CD4-positive, CD25-positive, alpha-beta regulatory T cell (primary cell): ENCODE results near the gene NME9. TPM values are rescaled to one million over a fixed set of nuclear protein-coding genes. Genes with fewer than 3 reads are reported as not detected.

Experiments
- ATAC-seq, 2 donors: fragments of 150-1000 bp; cut with Tn5 transposase; one replicate each; pipeline ENCODE4 v1.10.0; 2021; ENCODE audit warnings: low read depth in 2 of 2, moderate number of reproducible peaks in 2 of 2, moderate library complexity in 1 of 2
- DNase-seq, 3 donors: peaks; one replicate each; pipeline versions ENCODE4 v3.0.0 to v3.0.0-alpha.2; 2012 to 2022; ENCODE audit warnings: mixed read lengths in 1 of 3
- H3K27ac ChIP-seq: one replicate; pipeline ENCODE4 v1.7.0; 2013; ENCODE audit warnings: mild to moderate bottlenecking, low read length; ENCODE audit not compliant: insufficient read depth, poor library complexity, severe bottlenecking
- H3K27me3 ChIP-seq: one replicate; pipeline ENCODE4 v1.7.0; 2013; ENCODE audit warnings: low read length; ENCODE audit not compliant: control insufficient read depth, insufficient read depth
- H3K36me3 ChIP-seq: one replicate; pipeline ENCODE4 v1.7.0; 2013; ENCODE audit warnings: mild to moderate bottlenecking, low read length, moderate library complexity; ENCODE audit not compliant: control insufficient read depth, insufficient read depth
- H3K4me1 ChIP-seq: 2 replicates; pipeline ENCODE4 v1.7.0; 2013; ENCODE audit warnings: mild to moderate bottlenecking, low read length; ENCODE audit not compliant: insufficient read depth, control insufficient read depth, poor library complexity, severe bottlenecking
- H3K4me3 ChIP-seq: one replicate; pipeline ENCODE4 v1.7.0; 2013; ENCODE audit warnings: low read depth, mild to moderate bottlenecking, low read length, moderate library complexity
- H3K9me3 ChIP-seq, 2 experiments: 1 replicate in 1 of 2; 2 replicates in 1 of 2; pipeline ENCODE4 v1.7.0; 2013; ENCODE audit warnings: low read length in 2 of 2, mild to moderate bottlenecking in 1 of 2, moderate library complexity in 1 of 2; ENCODE audit not compliant: control insufficient read depth in 2 of 2
- H3K27ac Mint-ChIP-seq, 3 donors: one replicate each; pipeline ENCODE4 v1.8.0; 2020 to 2022; ENCODE audit warnings: mild to moderate bottlenecking in 3 of 3, mixed read lengths in 3 of 3, moderate library complexity in 2 of 3
- H3K27me3 Mint-ChIP-seq: one replicate; pipeline ENCODE4 v1.8.0; 2022; ENCODE audit warnings: mild to moderate bottlenecking, mixed read lengths
- H3K36me3 Mint-ChIP-seq: one replicate; pipeline ENCODE4 v1.8.0; 2020; ENCODE audit warnings: mixed read lengths
- H3K4me1 Mint-ChIP-seq, 4 donors: one replicate each; pipeline ENCODE4 v1.8.0; 2020 to 2022; ENCODE audit warnings: mixed read lengths in 4 of 4, mild to moderate bottlenecking in 1 of 4
- H3K4me3 Mint-ChIP-seq, 4 donors: one replicate each; pipeline ENCODE4 v1.8.0; 2020 to 2022; ENCODE audit warnings: mild to moderate bottlenecking in 4 of 4, mixed read lengths in 4 of 4, moderate library complexity in 3 of 4
- H3K9me3 Mint-ChIP-seq, 7 donors: one replicate each; pipeline ENCODE4 v1.8.0; 2020 to 2022; ENCODE audit warnings: mixed read lengths in 7 of 7, mild to moderate bottlenecking in 3 of 7, moderate library complexity in 2 of 7
- polyA plus RNA-seq, 4 donors: library from polyadenylated mRNA; unstranded; fragments of 300-500 nt; fragmentation: Illumina TruSeq; gene quantifications; one replicate each; pipeline ENCODE4 v1.2.3, GENCODE V29; 2021
- total RNA-seq: library from RNA; stranded (reverse); gene quantifications from one replicate; pipeline ENCODE4 v1.2.3, GENCODE V29; 2022

NME9 gene
- total and polyA plus RNA-seq, 5 donors from 2014 or later, result 0.33 to 1.3 (median 0.71) TPM; not detected in 1

- Mint-ChIP-seq H3K27ac (no peak overlapping the region), H3K36me3 (no peaks in the 10 kb centered on the region), H3K9me3 (peaks cover 0 to 2% (median 0%) of the 10 kb centered on the region in 7 donors), H3K4me3 (no peak overlapping the region), H3K4me1 (no peaks in the 10 kb centered on the region), H3K27me3 (no peaks in the 10 kb centered on the region)
- Histone ChIP-seq H3K4me3 (no peak overlapping the region), H3K4me1 (no peaks in the 10 kb centered on the region), H3K27me3 (no peaks in the 10 kb centered on the region), H3K36me3 (no peaks in the 10 kb centered on the region), H3K27ac (no peak overlapping the region), H3K9me3 (no peaks in the 10 kb centered on the region)
- ATAC-seq (no peak), DNase-seq (no peak)
Measured at GRCh38 chr3:138360869-138361525, 31.3 kb upstream of the NME9 start.

- Mint-ChIP-seq H3K9me3 (peaks cover 0 to 2% (median 0%) of the 10 kb centered on the region in 7 donors), H3K27me3 (peaks cover 6% of the 10 kb centered on the region), H3K4me3 (no peak overlapping the region), H3K27ac (no peak overlapping the region), H3K36me3 (no peaks in the 10 kb centered on the region), H3K4me1 (no peaks in the 10 kb centered on the region)
- no peak overlapping the region for H3K4me3 ChIP-seq
- H3K27ac ChIP-seq, result no peak overlapping the region
- H3K4me1 ChIP-seq, result no peaks in the 10 kb centered on the region
- DNase-seq (no peak), ATAC-seq (no peak)
- H3K27me3 ChIP-seq, result no peaks in the 10 kb centered on the region
- H3K9me3 ChIP-seq, result no peaks in the 10 kb centered on the region
- H3K36me3 ChIP-seq, result no peaks in the 10 kb centered on the region
Measured at GRCh38 chr3:138359919-138360868, 30.5 kb upstream of the NME9 start.

DNA sequence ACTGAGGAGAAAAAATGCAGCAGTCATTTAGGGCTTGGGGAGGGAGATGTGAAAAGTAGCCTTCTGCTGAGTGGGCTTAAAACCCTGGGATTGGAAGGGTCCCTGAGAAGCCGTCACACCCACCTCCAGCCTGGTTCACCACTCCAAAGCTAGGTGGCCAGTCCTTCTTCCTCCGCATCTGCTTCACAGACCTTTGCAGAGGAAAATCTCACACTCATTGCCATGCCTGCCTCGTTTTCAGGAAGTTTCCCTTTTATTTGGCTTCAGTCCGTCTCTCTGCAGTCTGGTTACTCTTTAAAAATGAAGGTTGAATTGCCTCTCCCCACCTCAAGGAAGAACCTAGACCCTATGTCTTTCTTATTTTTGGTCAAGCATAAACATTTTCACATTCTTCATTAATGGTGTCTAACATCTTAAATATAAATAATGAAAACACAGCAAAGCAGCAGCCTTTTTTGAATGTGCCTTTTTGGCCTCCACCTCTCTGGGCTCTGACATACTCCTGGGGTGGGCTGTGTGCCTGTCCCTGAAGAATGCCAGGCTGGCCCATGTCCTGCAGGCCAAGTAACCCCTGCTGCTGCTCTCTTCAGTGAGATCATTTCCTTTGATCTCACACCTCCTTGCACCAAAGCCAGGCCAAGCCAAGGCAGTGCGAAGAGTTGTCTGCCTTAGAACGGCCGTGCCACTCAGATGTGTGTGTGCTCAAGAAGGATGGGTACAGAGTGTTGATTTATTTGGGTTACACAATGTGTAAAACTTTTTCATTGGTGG, 29.7 kb upstream of the NME9 start:
- Mint-ChIP-seq H3K36me3 (no peaks in the 10 kb centered on the region), H3K4me1 (no peaks in the 10 kb centered on the region), H3K4me3 (no peak overlapping the region), H3K27ac (no peak overlapping the region), H3K9me3 (peaks cover 0 to 2% (median 0%) of the 10 kb centered on the region in 7 donors), H3K27me3 (peaks cover 6% of the 10 kb centered on the region)
- no peak overlapping the region for H3K4me3 ChIP-seq
- H3K27me3 ChIP-seq, result no peaks in the 10 kb centered on the region
- no peak overlapping the region for H3K27ac ChIP-seq
- H3K36me3 ChIP-seq, result no peaks in the 10 kb centered on the region
- DNase-seq (no peak), ATAC-seq (no peak)
- no peaks in the 10 kb centered on the region for H3K4me1 ChIP-seq
- no peaks in the 10 kb centered on the region for H3K9me3 ChIP-seq

- peaks cover 11% of the 10 kb centered on the region for H3K27me3 Mint-ChIP-seq
- no peaks in the 10 kb centered on the region for H3K36me3 Mint-ChIP-seq
- no peaks in the 10 kb centered on the region for H3K9me3 ChIP-seq
- H3K9me3 Mint-ChIP-seq, result peaks cover 0 to 2% (median 0%) of the 10 kb centered on the region in 7 donors
- ATAC-seq, result no peak
- H3K27me3 ChIP-seq, result no peaks in the 10 kb centered on the region
- no peak overlapping the region for H3K27ac ChIP-seq
- no peak for DNase-seq
- H3K4me1 ChIP-seq, result no peaks in the 10 kb centered on the region
- H3K4me3 ChIP-seq, result no peak overlapping the region
- H3K4me1 Mint-ChIP-seq, result no peaks in the 10 kb centered on the region
- H3K4me3 Mint-ChIP-seq, result no peak overlapping the region
- H3K36me3 ChIP-seq, result no peaks in the 10 kb centered on the region
- H3K27ac Mint-ChIP-seq, result no peak overlapping the region
Measured at GRCh38 chr3:138356730-138357405, 27.2 kb upstream of the NME9 start.

DNA sequence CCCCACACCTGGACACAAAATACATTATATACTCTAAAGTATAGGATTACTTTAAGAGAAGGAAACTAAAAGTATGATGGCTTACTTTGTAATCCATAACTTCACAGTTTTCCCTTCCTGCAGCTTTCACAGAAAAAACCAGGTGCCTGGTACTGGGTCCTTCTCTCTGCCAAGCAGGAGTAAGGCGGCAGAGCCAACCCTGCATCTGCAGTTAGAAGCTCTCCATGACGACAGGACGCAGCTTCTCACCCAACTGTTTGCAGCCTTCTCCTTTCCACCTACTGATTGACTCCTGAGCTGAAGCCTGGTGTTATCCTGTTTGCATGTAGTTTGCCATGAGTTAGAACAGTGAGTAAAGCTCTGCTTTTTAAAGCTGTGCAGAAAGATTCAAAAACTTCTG, 25.4 kb upstream of the NME9 start:
- Histone ChIP-seq H3K36me3 (no peaks in the 10 kb centered on the region), H3K4me1 (no peaks in the 10 kb centered on the region), H3K27me3 (peaks cover 4% of the 10 kb centered on the region), H3K9me3 (no peaks in the 10 kb centered on the region), H3K27ac (no peak overlapping the region), H3K4me3 (no peak overlapping the region)
- H3K27ac Mint-ChIP-seq, result no peak overlapping the region
- DNase-seq, result no peak
- ATAC-seq, result no peak
- no peak overlapping the region for H3K4me3 Mint-ChIP-seq
- H3K27me3 Mint-ChIP-seq, result peaks cover 27% of the 10 kb centered on the region
- H3K36me3 Mint-ChIP-seq, result no peaks in the 10 kb centered on the region
- no peaks in the 10 kb centered on the region for H3K4me1 Mint-ChIP-seq
- peaks cover 0 to 2% (median 0%) of the 10 kb centered on the region in 7 donors for H3K9me3 Mint-ChIP-seq

DNA sequence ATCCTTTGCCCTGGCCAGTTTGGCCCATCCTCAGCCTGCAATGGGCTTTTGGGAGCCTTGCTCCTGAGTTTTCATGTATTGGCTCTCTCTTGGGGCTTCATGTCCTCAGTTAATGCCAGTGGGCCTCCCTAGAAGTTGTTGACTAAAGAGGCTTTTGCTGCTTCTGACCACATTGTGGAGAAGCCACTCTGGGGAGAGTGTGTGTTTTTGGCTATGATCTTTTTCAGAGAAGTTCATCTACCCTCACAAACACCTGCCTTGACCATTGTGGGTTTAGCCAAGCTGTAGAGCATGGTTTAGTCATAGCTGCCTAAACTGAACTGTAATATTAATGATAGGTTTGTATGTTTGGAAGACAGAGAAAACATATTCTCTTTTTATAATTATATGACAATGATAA, 24.7 kb upstream of the NME9 start:
- no peak overlapping the region for H3K4me3 ChIP-seq
- no peaks in the 10 kb centered on the region for H3K4me1 ChIP-seq
- no peaks in the 10 kb centered on the region for H3K4me1 Mint-ChIP-seq

GRCh38 chr3:138351916-138352550, 22.4 kb upstream of the NME9 start:
- H3K4me3 Mint-ChIP-seq, result no peak overlapping the region
- H3K9me3 ChIP-seq, result no peaks in the 10 kb centered on the region
- no peaks in the 10 kb centered on the region for H3K36me3 Mint-ChIP-seq
- H3K27ac ChIP-seq, result no peak overlapping the region
- H3K27me3 ChIP-seq, result peaks cover 8% of the 10 kb centered on the region
- DNase-seq, result no peak
- no peak overlapping the region for H3K4me3 ChIP-seq
- H3K4me1 ChIP-seq, result peaks cover 10% of the 10 kb centered on the region
- no peaks in the 10 kb centered on the region for H3K36me3 ChIP-seq
- H3K27ac Mint-ChIP-seq, result no peak overlapping the region
- ATAC-seq, result no peak
- H3K4me1 Mint-ChIP-seq, result peaks cover 0 to 10% (median 2%) of the 10 kb centered on the region in 4 donors
- peaks cover 51% of the 10 kb centered on the region for H3K27me3 Mint-ChIP-seq
- peaks cover 0 to 2% (median 0%) of the 10 kb centered on the region in 7 donors for H3K9me3 Mint-ChIP-seq

More for the DNA sequence above, 24.7 kb upstream of the NME9 start:
- Mint-ChIP-seq H3K27ac (no peak overlapping the region), H3K36me3 (no peaks in the 10 kb centered on the region), H3K4me3 (no peak overlapping the region), H3K27me3 (peaks cover 34% of the 10 kb centered on the region), H3K9me3 (peaks cover 0 to 2% (median 0%) of the 10 kb centered on the region in 7 donors)
- Histone ChIP-seq H3K36me3 (no peaks in the 10 kb centered on the region), H3K27ac (no peak overlapping the region), H3K27me3 (peaks cover 4% of the 10 kb centered on the region), H3K9me3 (no peaks in the 10 kb centered on the region)
- ATAC-seq (no peak), DNase-seq (no peak)
